Measurements from ENCODE around the gene ITIH6.
"Not testable (repeated sequence)": the region's sequence is repeated elsewhere in the genome, so short reads cannot be mapped to it uniquely, and the experiment has no call there.

Gene ITIH6, protein sequence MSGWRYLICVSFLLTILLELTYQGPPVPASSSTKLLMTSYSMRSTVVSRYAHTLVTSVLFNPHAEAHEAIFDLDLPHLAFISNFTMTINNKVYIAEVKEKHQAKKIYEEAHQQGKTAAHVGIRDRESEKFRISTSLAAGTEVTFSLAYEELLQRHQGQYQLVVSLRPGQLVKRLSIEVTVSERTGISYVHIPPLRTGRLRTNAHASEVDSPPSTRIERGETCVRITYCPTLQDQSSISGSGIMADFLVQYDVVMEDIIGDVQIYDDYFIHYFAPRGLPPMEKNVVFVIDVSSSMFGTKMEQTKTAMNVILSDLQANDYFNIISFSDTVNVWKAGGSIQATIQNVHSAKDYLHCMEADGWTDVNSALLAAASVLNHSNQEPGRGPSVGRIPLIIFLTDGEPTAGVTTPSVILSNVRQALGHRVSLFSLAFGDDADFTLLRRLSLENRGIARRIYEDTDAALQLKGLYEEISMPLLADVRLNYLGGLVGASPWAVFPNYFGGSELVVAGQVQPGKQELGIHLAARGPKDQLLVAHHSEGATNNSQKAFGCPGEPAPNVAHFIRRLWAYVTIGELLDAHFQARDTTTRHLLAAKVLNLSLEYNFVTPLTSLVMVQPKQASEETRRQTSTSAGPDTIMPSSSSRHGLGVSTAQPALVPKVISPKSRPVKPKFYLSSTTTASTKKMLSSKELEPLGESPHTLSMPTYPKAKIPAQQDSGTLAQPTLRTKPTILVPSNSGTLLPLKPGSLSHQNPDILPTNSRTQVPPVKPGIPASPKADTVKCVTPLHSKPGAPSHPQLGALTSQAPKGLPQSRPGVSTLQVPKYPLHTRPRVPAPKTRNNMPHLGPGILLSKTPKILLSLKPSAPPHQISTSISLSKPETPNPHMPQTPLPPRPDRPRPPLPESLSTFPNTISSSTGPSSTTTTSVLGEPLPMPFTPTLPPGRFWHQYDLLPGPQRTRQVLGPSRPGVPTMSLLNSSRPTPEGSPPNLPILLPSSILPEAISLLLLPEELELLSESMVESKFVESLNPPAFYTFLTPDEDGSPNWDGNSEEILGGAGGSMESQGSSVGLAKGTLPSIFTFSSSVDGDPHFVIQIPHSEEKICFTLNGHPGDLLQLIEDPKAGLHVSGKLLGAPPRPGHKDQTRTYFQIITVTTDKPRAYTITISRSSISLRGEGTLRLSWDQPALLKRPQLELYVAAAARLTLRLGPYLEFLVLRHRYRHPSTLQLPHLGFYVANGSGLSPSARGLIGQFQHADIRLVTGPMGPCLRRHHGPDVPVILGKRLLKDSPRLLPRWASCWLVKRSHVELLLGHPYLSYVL

DNA sequence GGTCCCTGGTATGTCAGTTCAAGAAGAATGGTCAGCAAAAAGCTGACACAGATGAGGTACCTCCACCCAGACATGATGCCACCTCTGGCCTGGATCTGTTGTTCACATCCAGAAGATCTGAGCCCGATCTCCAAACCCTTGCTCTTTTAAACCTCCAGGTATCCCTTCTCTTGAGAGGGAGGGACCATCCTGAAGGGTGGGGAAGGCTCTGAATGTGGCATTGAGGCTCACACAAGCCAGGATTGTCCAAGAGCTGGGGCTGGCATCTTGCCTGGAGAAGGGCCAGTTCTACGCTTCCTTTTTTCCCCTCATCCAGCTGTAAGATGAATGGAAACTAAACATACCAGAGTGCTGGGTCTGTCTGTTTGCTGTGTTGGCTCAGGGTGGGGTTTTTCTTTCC, at the start of gene ITIH6:
TSS of gene ITIH6 (minus strand) at position 119 of the 400 bp plus-strand sequence. CDS start at position 74, 45 bp downstream.
- DNase-seq = no peak

- not testable (repeated sequence) for DNase-seq
Observed at GRCh38 chrX:54847700-54848099, 49.6 kb upstream of the ITIH6 start.

- DNase-seq = no peak
Observed at GRCh38 chrX:54843050-54843449, 45.0 kb upstream of the ITIH6 start.

GRCh38 chrX:54842607-54843006, 44.6 kb upstream of the ITIH6 start:
- DNase-seq = no peak

GRCh38 chrX:54841184-54841874, 43.3 kb upstream of the ITIH6 start:
- DNase-seq = not testable (repeated sequence)

DNA sequence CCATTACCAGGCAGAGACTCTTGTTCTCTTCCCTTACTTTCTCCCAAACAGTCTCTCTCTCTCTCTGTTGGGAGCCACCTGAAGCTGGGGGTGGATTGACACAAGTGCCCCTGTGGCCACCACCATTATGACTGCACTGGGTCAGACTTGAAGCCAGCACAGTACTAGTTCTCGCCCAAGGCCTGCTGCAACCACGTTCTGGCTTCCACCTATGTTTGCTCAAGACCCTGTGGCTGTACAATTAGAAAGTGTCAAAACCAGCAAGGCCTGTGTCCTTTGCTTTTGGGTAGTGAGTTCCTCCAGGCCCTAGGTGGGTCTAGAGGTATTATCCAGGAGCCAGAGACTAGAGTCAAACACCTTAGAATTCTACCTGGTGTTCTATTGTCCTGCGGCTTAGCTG, 40.5 kb upstream of the ITIH6 start:
- no peak for DNase-seq

DNA sequence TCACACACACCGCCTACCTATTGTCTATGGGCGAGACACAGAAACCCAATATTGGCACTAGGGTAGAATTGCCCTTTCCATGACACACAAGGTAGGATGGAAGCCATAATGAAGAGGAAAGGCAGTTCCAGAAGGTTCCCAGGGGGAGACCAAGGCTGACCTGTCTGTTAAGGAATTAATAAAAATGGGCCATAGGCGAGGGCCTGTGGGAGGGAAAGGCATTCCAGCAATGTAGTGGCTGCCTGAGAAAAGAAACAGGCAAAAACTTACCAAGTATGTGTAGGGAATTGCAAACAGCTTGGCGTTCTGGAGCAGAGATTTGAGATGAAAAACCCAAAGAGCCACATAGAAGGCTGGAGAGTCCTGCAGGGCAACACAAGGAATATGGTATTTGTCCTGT, 28.5 kb upstream of the ITIH6 start:
- no peak for DNase-seq

DNA sequence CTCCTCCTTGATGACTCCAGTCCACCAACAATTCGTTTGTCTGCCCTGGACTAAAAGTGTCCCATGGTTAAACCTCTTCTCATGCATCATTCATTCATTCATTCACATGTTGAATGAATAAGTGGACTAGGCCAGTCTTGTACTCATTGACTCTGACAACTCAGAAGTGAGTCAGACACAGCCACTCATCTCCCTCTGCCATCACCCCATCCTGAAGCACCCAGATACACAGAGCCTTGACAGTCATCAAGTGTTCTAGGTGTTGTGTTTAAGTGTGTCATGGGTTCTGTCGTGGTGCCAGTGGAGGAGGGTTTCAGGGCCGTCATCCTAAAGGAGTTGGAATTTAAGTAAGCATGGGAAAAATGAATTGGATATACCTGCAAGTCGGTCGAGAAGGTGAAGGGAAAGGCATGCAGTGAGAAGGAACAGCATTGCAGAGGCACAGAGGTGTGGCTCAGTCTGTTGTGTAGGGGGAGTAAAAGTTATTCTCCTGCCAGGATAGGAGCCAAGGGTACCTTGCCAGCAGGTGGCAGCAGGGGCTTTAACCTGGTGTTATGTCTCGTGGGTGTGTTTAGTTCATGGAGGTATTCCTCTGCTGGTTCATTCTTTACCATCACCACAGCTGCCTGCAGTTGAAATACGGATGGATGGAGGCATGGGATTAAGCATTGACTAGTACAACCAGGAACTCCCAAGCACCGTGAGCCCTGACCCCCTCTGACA, 27.8 kb upstream of the ITIH6 start:
- DNase-seq = no peak

- no peak for DNase-seq
Observed at GRCh38 chrX:54824722-54825121, 26.7 kb upstream of the ITIH6 start.

DNA sequence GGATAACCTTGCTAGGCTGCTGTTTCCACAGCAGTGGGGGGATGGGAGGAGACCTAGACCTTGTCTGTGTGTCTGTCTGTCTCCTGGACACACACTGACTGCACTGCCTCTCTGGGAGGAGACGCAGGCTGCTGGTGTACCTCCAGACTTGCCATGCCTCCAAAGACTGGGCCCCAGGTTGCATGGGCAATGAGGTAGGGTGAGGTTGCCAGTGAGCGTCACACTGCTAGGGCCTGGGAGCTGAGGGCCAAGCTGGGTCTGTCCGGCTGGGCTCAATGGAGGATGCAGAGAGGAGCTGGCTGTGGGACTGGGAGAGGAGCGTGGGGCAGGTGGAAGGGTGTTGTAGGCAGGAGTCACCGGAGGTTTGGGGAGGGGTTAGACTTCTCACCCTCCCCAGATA, 26.1 kb upstream of the ITIH6 start:
- no peak for DNase-seq

DNA sequence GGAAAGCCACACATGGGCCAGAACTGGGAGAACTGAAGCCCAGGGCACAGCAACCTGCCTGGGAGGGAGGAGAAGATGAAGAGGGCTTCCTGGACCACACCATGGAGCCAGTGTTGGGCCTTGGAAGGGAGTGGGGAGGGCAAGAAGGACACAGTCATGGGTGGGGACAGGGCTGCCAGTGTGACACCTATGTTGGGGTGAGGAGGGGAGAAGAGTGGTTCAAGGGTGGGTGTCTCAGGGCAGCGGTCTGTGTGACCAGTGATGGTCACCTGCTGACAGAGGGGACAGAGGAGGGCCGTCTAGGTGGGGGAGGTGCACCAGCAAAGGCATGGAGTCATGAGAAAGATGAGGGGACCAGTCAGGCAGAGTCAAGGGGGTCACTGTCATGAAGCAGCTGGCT, 23.3 kb upstream of the ITIH6 start:
- DNase-seq = no peak

DNA sequence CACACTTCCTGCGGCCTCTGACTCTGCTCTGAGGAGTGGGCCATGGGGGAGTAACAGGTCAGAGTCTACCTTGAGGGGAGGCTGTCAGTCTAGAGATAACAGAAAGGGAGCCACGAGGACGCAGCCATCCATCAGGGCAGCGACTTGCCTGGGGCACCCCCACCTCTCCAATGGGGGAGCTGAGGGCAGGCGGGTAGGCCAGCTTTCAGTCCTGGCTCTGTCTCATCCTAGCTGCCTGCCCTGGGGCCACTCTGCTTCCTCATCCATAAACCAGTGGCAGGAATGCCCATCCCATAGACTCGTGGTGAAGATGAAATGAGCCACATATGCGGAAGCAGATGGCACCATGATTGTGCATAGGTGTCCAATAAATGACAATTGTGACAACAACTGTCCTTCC, 22.7 kb upstream of the ITIH6 start:
- DNase-seq = no peak

DNA sequence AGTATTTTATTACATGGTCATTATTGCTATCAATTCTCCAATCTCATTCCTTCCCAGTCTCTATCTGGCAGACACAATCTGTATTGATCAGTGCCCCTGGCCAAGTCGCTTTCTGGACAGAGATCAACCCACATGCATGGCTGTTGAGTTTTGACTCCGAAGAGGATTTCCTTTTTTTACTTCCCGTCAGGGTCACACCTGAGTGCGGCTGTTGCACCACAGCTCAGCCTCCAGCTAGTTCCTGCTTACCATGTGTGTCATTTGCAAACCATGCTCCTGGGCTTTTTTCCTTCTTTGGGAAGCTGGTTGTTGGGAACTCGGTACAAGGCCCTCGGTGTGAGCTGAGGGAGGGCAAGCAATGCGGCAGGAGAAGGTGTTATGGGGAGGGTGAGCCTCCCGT, 21.1 kb upstream of the ITIH6 start:
- no peak for DNase-seq

DNA sequence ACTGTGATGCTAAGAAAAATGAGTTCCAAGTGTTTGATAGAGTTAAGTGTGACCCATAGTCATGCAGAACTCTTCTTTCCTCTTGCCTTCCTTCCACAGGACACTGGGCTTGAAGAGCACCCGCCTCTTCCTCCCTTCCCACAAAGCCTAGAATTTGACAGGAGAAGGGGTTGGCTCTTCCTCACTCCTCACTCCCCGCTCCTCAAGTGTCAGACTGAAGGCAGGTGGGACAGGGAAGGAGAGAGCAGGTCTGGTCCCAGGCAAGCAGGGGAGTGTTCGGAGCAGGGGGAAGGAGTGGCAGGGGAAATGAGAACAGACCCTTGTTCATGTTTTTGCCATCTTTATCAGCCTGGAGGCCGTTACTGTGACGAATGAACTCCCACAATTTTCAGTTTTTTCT, 20.2 kb upstream of the ITIH6 start:
- no peak for DNase-seq

DNA sequence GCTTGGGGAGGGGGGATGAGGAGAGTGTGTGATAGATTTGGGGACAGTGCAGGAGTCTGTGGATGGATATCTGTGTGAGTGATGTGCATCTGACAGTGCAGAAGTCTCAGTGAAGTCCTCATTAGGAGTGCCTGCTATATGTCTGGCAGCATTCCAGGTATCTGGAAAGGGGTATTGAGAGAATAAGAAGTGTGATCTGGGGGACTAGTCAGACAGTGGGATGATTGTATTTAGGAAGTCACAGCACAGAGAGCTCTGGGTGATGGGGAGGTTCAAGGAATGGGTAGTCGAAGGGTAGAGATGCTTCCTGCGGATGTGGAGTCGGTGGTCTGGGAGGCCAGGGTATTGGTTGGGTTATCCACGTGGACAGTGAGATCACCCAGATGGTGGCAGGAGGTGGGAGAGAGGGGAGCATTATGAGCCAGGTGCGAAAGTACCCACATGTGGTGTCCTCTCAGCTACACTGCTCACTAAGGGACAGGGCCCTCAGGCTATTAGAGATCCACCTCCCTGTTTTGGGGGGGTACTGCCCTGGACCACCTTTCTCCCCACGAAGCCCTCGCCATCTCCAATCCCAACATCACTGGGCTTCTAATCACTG, 19.3 kb upstream of the ITIH6 start:
- no peak for DNase-seq

GRCh38 chrX:54812306-54812705, 14.3 kb upstream of the ITIH6 start:
- no peak for DNase-seq

- DNase-seq = no peak
Observed at GRCh38 chrX:54811301-54811885, 13.3 kb upstream of the ITIH6 start.

- no peak for DNase-seq
Observed at GRCh38 chrX:54810532-54810931, 12.5 kb upstream of the ITIH6 start.

DNA sequence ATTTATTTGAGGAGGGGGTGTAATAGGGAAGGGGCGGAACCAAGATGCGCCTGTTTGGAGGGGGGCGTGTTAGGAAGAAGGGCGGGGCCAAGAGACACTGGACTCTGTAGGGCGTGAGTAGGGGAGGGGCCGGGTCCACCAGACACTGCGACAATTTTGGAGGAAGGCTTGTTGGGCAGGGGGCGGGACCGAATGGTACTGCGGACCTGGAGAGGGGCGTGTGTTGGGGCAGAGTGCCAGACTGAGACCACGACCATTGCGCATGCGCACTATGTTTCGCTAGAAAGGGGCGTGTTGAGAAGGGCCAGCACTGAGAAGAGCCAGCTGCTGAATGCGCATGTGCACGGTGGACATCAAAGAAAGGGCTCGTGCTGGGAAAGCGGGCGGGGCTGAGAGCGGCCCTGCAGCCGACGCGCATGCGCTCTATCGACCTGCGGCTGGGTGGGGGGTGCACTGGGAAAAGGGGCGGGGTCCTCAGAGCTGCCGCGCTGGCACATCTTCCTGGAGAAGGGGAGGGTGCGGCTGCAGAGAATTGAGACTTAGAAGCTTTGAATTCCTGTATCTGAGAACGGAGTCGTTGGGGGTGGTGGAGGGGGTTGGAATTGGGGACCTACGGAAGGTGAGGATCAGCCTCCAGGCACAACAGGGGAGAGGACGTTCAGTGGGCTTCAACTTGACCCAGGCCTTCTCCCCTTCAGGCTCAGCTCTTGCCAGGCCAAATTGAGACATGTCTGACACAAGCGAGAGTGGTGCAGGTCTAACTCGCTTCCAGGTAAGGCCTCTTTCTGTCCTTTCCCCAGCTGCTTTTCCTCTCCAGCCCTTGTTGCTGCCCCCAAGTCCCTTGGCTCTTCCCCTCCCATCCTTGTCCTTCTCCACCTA, 10.8 kb upstream of the ITIH6 start:
- peak; percentile 77 to 81 for DNase-seq

GRCh38 chrX:54808109-54808604, 10.1 kb upstream of the ITIH6 start:
- DNase-seq = peak in 1 of 2 donors; percentile 12

Data from stimulated activated CD4-positive, alpha-beta T cell treated with anti-CD3 and anti-CD28 coated beads, Interleukin-2, amount 100 ng/mL, for 48 hours (primary cell).